Measurements from ENCODE around the gene TNFSF12.
A peak's percentile ranks its signal among the peaks of the same experiment; 100 is the strongest.

Gene TNFSF12

DNA sequence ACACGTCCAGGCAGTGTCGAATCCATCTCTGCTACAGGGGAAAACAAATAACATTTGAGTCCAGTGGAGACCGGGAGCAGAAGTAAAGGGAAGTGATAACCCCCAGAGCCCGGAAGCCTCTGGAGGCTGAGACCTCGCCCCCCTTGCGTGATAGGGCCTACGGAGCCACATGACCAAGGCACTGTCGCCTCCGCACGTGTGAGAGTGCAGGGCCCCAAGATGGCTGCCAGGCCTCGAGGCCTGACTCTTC is 23.4 kb downstream of the TNFSF12 start:
- DNase-seq, result no peak

DNA sequence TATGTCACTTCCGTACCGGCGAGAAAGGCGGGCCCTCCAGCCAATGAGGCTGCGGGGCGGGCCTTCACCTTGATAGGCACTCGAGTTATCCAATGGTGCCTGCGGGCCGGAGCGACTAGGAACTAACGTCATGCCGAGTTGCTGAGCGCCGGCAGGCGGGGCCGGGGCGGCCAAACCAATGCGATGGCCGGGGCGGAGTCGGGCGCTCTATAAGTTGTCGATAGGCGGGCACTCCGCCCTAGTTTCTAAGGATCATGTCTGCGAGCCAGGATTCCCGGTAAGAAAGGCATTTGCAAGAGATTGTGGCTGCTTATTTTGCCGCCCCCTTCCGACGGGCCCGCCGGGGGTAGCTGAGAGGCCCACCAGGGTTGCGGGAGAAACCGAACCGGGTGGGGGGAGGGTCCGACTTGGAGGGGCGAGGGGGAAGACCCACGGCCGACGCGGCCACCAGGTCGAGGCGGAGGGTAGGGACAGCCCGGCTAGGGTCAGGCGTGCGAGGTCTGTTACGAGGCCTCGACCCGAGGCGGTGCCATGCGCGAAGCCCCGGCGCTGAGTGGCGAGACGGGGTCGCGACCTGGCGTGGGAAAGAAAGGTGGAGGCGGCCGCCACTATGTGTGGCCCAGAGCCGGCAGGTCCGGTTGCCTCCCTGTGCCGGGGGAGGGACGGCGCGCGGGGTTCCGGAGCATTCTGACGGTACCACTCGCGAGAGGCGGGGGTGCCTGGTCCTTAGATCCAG is 23.9 kb downstream of the TNFSF12 start:
- peak; percentile 100 for DNase-seq

DNA sequence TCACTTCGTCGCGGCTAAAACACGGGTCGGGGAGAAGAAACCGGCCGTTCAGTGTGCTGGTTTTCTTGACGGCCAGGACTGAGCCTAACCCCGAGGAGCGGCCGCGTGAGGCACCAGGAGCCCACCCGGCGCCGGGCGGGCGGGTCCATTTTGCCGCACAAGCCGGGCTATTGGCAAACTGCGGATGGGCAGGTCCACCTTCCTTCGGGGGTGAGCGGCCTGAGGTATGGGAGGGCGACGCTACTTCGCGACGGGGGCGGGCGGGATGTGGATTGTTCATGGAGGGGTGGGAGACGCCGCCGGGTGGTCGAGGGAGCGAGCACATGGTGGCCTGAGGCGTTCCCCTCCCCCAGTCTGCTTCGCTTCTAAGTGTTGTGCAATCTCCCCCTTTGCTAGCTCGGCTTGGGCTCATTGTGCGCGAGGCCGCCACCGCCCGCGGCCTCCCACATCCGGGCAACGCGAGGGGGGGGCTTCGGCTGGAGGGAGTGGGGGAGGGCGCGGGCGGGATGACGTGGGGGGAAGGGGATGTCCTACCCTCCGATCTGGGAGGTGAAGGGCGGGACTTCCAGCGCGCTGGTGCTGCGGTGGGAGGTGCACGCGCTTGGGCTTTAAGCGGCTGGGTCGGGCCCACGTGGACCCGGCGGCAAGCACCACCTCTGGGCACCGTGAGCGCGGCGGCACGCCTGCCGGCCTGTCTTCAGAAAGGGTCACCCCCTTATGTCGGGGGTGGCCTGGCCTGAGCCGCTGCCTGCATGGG is 24.6 kb downstream of the TNFSF12 start:
- DNase-seq, result peak; percentile 95

DNA sequence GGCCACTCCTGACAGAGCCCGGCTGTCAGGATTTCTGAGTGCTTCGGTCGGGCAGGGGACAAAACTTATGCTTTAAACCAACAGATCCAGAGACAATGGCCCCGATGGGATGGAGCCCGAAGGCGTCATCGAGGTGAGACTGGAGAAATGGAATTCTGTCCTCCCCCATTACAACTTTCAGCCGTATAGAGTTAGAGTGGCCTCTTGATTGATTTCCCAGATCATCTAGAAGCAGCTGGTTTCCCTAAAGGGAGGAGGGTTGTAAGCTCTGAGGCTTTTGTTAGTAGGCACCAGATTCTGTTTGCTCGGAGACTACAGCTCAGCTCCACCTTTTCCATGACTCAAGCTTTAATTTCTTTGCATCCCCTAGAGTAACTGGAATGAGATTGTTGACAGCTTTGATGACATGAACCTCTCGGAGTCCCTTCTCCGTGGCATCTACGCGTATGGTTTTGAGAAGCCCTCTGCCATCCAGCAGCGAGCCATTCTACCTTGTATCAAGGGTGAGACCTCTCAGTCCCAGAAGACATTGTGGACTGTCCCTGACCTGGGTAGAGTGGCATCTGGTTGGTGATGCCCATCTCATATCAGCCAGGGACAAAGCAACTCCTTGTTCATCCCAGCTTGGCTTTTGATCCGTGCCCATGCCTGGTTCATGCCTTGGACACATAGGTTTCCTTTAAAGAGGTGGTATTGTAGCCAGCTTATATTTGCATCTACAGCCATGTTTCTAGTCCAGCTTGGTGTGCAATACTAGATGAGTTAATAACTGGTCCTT is 25.5 kb downstream of the TNFSF12 start:
- no peak for DNase-seq

DNA sequence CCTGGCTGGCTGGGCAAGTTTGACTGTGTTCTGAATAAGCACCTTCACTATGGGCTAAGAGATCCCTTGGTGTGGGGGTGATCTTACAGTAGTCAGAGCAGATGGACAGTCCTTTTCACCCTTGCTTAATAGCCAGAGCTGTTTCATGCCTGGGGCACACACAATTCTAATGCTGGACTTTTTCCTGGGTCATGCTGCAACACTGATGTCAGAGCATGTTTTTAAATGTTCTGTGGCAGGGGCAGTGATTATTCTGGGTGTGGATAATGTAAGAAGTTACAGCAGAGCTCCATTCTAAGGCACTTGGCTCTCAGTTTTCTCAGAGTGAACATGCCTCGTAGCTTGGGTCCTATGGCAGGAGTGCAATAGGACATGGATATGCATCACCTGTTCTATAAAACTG is 26.6 kb downstream of the TNFSF12 start:
- DNase-seq, result no peak

DNA sequence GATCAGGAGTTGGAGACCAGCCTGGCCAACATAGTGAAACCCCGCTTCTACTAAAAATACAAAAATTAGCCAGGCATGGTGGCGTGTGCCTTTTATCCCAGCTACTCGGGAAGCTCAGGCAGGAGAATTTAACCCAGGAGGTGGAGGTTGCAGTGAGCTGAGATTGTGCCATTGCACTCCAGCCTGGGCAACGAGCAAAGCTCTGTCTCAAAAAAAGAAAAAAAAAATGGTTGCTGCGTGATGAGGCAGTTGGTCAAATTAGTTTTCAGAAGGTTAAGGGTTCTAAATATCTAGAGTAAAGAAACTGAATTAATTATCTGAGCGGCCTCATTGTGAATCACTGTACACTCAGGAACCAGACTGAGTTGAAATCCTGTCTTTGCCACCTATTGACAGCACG is 27.1 kb downstream of the TNFSF12 start:
- DNase-seq, result no peak

DNA sequence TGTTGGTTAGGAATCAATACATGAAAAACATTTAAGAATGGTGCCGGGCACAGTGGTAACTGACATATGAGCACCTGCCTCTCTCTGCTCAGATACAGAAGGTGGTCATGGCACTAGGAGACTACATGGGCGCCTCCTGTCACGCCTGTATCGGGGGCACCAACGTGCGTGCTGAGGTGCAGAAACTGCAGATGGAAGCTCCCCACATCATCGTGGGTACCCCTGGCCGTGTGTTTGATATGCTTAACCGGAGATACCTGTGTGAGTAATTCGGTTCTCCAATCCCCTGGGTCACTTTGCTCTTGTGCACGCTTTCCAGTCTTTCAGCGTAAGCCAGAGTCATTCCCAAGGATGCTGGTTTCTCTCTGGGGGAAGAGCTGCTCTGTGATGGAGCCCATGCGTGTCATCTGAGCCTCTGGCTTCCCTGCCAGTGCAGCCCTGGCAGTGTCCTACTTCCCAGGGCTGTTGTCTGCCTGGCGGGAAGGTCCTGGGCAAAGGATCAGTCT is 27.6 kb downstream of the TNFSF12 start:
- no peak for DNase-seq

DNA sequence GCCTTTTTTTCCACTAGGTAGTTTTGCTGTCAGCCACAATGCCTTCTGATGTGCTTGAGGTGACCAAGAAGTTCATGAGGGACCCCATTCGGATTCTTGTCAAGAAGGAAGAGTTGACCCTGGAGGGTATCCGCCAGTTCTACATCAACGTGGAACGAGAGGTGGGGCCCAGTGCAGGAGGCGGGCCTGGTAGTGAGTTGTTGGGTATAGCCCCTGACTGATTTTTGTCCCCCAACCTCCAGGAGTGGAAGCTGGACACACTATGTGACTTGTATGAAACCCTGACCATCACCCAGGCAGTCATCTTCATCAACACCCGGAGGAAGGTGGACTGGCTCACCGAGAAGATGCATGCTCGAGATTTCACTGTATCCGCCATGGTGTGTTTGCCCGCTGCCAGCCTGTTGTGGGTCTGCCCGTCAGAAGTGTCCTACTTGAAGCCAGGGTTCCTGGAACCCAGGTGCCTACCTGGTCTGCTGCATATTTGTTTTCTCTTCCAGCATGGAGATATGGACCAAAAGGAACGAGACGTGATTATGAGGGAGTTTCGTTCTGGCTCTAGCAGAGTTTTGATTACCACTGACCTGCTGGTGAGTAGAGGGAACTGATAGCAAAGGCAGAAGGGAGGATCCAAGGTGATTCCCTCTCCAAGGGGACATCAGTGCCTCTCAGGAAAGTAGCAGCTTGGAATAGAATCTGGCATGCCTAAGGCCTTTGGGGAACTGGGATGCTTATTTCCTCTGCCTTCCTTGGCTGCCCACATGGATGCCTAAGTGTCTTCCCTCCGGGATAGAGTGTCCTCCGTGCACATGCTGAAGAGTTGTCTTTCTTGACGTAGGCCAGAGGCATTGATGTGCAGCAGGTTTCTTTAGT is 28.7 kb downstream of the TNFSF12 start:
- no peak for DNase-seq

DNA sequence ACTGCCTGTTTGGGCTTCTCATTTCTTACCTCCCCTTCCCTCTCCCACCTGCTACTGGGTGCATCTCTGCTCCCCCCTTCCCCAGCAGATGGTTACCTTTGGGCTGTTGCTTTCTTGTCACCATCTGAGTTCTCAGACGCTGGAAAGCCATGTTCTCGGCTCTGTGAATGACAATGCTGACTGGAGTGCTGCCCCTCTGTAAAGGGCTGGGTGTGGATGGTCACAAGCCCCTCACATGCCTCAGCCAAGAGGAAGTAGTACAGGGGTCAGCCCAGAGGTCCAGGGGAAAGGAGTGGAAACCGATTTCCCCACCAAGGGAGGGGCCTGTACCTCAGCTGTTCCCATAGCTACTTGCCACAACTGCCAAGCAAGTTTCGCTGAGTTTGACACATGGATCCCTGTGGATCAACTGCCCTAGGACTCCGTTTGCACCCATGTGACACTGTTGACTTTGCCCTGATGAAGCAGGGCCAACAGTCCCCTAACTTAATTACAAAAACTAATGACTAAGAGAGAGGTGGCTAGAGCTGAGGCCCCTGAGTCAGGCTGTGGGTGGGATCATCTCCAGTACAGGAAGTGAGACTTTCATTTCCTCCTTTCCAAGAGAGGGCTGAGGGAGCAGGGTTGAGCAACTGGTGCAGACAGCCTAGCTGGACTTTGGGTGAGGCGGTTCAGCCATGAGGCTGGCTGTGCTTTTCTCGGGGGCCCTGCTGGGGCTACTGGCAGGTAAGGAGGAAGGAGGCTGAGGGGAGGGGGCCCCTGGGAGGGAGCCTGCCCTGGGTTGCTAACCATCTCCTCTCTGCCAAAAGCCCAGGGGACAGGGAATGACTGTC is 30.4 kb downstream of the TNFSF12 start, which contains the start of gene CD68:
Gene CD68, plus strand, starts transcription at position 638 of the 833 bp plus-strand sequence. Its CDS starts 40 bp downstream, at position 678.
- peak; percentile 69 for DNase-seq

DNA sequence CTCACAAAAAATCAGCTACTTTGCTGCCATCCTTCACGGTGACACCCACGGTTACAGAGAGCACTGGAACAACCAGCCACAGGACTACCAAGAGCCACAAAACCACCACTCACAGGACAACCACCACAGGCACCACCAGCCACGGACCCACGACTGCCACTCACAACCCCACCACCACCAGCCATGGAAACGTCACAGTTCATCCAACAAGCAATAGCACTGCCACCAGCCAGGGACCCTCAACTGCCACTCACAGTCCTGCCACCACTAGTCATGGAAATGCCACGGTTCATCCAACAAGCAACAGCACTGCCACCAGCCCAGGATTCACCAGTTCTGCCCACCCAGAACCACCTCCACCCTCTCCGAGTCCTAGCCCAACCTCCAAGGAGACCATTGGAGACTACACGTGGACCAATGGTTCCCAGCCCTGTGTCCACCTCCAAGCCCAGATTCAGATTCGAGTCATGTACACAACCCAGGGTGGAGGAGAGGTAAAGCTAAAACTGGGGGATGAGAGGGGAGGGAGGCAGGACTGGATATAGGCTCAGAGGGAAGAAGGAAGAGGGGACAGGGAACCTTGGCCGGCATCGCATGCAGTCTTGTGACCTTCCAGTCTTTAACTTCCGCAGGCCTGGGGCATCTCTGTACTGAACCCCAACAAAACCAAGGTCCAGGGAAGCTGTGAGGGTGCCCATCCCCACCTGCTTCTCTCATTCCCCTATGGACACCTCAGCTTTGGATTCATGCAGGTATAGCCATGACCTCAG is 31.2 kb downstream of the TNFSF12 start:
- peak; percentile 60 for DNase-seq

DNA sequence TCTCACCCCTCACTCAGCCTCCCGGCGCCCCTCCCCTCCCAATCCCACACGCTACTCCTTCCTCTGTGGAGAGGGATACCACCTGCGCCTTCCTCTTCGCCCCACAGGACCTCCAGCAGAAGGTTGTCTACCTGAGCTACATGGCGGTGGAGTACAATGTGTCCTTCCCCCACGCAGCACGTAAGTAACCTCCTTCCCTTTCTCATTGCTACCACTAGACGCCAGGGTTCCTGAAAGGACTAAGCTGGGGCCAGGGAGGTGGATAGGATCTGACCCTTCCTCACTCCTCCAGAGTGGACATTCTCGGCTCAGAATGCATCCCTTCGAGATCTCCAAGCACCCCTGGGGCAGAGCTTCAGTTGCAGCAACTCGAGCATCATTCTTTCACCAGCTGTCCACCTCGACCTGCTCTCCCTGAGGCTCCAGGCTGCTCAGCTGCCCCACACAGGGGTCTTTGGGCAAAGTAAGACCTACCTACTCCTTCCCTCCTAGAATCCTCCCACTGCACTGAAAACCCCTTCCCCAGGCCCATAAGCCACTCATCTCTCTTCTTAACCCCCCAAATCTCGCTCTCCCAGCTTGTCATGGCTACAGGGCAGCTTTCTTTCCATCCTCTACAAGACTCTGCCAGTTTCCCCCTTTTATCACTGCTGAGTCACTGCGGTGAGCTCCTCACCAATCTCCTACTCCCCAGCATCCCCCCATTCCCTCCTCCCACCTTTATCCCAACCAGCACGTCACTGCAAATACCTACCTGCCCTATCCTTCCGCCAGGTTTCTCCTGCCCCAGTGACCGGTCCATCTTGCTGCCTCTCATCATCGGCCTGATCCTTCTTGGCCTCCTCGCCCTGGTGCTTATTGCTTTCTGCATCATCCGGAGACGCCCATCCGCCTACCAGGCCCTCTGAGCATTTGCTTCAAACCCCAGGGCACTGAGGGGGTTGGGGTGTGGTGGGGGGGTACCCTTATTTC is 32.0 kb downstream of the TNFSF12 start:
- DNase-seq, result no peak

DNA sequence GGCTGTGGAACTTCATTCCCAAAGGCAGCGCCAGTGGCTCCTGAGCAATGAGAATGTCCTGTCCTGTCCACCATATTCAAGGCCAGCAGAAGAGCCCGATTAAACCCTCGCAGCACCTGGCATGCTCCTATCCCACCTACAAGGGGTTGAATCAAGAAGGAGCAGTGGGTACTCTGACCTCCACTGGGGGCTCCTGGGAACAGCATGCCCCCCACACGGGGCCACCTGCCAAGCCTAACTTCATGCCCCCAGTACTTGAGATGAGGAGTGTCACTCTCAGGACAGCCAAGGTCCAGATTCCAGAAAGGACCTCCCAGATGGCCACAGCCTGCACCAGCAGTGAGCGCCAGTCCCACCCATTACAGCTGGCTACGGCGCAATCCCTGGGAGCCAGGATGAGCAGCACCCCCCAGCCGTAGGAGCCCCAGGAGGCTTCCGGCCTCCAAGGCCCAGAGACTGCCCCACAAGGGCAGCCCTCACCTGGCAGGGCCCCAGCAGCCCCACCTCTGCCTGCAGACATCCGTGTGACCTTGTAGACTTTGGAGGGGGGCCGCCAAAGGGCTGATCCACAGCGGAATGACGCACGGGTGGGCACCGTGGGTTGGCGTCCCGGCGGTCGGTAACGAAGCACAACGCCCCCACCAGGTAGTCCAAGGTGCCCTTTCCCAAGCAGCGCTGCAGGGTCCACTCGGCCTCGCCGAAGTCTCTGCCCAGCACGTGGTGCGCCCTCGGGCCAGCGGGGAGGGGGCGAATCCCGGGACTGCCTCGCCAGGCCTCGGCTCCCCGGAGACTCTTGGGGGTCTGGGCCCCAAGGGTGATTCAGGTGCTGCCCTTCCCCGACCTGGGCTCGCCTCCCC is 33.8 kb downstream of the TNFSF12 start:
- DNase-seq, result no peak

DNA sequence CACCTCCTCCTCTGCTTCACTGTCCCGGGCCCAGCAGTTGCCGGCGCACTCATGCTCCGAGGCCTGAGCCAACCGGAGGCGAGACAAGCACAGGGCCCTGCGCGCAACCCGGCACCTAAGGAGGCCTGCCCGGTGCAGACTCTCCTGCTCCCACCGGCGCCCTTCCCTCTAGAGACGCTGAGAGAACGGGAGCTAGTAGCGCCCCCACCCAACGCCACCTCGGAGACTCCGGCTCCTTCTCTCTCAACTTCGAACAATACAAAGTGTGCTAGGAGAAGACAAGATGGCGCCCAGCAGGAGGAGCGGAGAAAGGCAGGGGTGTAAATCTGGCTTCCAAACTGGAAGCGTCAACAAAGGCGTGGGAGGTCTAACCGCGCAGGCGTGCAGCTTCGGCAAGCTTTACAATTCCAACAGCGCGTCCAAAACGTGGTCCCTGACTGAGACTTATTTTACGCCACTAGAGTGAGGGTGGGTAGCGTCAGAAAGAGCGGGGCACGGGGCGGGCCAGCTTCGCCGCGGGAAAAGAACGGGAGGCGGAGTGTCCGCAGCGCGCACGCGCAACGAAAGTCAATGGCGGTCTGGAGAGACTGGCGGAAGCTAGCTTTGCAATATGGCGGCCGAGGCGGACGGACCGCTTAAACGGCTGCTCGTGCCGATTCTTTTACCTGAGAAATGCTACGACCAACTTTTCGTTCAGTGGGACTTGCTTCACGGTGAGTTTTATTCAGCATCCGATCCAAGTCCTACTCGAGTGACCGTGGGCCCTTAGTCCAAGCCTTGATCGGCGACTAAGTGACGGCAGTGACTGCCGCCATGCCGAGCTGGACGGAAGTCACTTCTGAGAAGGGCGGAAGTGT is 34.6 kb downstream of the TNFSF12 start, which contains the start of gene MPDU1:
Gene MPDU1, plus strand, starts transcription at position 600 of the 857 bp plus-strand sequence. Its CDS starts 11 bp downstream, at position 611.
- DNase-seq, result peak; percentile 97

DNA sequence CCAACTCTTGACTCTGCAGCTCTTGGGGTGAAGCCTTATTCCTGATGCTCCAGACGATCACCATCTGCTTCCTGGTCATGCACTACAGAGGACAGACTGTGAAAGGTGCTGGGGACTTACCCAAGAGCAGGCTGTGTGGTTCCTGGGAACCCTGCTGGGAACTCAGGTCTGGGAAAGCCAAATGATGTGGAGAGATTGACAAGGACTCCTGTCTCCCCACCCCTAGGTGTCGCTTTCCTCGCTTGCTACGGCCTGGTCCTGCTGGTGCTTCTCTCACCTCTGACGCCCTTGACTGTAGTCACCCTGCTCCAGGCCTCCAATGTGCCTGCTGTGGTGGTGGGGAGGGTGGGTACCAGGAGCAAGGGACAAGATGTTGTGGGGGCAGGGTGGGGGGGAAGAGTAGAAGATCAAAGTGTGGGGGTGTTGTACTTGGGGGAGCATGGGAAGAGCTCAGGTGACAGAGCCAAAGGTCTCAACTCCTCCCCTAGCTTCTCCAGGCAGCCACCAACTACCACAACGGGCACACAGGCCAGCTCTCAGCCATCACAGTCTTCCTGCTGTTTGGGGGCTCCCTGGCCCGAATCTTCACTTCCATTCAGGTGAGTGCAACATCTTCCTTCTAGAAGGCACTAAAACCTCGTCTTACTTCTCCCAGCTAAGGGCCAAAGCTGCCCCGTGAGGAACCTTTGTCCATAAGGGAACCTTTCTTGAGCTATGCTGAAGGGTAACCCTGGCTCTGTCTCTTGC is 38.0 kb downstream of the TNFSF12 start:
- DNase-seq, result no peak

DNA sequence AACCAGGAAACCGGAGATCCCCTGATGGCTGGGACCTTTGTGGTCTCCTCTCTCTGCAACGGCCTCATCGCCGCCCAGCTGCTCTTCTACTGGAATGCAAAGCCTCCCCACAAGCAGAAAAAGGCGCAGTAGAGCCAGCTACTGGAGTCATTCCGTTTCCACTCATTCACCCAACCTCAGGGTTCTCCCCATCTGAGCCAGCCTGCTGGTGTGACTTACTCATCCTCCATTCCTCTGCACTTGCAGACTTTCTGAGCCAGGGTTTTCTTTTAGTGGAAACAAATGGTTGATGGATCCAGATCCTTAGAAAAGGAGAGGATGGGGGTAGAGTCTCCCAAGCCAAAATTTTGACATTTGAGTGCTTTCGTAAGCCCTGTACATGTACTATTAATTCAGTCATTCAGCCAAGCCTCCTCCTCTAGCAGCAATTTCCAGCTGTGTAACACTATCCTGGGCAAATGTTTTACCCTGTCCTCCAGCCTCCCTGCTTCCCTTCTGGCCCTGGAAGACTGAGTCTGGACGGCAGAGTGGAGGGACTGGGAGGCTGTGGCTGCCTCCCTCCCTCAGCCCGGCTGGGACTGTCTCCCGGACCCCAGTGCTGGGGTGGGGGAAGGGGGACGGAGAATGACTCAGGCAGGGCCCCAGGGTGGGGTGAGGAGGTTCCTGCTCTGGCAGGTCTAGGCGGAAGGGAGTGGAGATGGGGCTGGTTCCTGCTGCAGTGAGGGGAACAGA is 38.7 kb downstream of the TNFSF12 start:
- DNase-seq, result no peak

All from CD4-positive, alpha-beta T cell treated with Interleukin-10 for 1 hour (primary cell).